WI38 (cell line): ENCODE measurements around the gene DNAJB6.

ENCODE experiments used
- H3K4me3 ChIP-seq: 2 replicates; pipeline ENCODE4 v1.5.1; 2011; ENCODE audit warnings: low read depth, mild to moderate bottlenecking, control low read depth, low read length
- TF ChIP-seq, protein P1 (sequence below): IDR thresholded peaks from 2 replicates; pipeline ENCODE4 v1.5.1; 2012; ENCODE audit warnings: low read depth, mild to moderate bottlenecking, control low read depth, low read length

The DNAJB6 gene

DNA sequence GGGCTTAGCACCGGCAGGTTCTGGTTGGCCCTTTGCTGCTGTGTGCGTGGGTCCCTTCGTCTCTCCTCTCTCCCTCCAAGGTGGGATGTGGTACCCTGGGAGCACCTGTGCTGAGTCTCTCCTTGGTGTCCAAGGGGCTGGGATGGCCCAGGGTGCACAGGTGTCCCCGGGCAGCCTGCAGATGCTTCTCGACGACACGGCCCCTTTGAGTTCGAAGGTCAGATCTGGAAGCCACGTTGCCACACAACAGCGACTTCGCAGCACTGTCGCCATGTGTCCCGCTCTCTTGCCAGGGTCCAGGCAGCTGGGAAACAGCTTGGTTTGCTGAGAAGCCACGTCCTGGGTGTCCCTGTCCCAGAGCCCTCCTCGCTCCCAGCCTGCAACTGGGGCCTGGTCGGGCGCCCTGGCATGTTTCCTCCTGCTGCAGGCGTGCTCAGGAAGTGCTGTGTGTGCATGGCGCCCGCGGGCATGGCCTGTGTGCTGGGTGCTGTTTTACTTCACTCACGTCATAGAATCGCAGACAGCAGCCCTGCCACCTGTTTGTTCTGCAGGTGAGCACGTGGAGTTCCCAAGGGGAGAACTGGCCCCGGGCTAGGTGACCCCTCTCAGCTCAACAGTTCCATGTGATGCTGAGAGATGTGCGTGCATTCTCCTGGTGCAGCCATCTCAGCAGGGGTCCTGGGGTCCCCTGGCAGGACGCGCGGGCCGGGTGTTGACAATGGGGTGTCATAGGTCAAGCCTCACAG is 70.9 kb downstream of the DNAJB6 start:
- TF ChIP-seq, protein P1, sequence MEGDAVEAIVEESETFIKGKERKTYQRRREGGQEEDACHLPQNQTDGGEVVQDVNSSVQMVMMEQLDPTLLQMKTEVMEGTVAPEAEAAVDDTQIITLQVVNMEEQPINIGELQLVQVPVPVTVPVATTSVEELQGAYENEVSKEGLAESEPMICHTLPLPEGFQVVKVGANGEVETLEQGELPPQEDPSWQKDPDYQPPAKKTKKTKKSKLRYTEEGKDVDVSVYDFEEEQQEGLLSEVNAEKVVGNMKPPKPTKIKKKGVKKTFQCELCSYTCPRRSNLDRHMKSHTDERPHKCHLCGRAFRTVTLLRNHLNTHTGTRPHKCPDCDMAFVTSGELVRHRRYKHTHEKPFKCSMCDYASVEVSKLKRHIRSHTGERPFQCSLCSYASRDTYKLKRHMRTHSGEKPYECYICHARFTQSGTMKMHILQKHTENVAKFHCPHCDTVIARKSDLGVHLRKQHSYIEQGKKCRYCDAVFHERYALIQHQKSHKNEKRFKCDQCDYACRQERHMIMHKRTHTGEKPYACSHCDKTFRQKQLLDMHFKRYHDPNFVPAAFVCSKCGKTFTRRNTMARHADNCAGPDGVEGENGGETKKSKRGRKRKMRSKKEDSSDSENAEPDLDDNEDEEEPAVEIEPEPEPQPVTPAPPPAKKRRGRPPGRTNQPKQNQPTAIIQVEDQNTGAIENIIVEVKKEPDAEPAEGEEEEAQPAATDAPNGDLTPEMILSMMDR, result no peak
- H3K4me3 ChIP-seq, result no peak overlapping the region

DNA sequence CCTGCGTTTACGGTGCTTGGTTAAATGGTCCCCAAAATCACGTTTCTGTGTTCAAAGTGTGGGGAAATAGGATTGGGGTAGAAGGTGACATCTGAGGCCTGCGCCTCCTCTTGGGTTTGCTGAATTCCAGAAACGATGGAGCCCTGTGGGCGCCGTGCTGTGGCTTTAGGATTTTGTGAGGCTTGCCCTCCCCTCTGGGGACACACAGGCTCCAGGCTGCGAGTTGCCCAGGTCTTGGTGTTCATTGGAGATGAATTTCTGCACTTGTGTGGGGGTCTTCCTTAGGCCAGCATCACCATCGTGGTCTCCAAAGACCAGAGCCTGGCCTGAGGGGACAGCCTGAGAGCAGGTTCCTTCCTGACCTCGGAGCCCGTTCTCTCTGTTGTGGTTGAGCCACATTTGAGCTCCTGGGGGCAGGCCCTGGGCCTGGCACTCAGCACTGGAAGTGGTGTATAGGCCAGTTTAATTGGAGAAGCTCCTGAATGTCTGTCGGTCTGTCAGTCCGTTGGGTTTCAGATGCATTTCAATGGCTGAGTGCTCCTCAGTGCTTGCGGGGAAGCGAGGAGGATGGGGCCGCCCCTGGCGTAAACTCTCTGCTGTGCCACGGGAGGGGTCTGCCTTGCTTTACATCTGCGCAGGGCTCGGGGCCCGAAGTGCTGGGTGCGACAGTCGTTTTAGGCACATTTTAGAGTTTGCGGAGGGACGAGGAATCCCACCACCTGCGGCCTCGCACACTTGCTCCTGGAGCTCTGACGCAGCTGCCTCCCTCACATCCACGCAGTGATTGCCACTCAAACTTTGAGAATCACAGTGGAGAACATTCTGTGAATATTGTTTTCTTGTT is 71.7 kb downstream of the DNAJB6 start:
- TF ChIP-seq, protein P1, result no peak
- H3K4me3 ChIP-seq, result no peak overlapping the region

DNA sequence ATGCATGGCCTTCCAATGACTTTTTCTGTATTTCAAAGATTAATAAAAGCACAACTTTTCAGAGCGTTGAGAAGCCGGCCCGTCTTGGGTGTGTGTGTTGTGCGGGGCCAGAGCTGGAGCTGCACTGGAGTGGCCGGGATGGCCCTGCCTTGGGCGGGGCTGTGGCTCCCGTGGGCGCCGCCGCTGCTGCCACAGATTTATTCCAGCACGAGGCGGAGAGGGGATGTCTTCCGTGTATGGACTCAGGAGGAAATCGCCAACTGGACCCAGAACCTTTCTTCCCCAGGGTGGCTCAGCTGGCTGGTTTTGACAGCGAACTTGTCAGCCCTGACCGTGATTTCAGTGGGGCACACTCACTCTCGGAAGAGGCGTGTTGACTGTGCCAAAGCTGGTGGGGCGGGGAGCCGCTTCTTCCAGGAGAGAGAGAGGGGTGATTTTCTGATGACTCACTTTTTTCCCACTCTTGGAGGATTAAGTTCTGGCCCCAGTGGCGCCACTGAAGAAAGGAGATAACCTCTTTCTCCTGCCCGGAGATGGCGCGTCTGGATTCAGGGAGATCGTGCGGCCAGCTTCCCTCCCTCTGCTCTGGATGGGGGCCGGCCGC is 72.4 kb downstream of the DNAJB6 start:
- TF ChIP-seq, protein P1, result no peak
- no peak overlapping the region for H3K4me3 ChIP-seq

DNA sequence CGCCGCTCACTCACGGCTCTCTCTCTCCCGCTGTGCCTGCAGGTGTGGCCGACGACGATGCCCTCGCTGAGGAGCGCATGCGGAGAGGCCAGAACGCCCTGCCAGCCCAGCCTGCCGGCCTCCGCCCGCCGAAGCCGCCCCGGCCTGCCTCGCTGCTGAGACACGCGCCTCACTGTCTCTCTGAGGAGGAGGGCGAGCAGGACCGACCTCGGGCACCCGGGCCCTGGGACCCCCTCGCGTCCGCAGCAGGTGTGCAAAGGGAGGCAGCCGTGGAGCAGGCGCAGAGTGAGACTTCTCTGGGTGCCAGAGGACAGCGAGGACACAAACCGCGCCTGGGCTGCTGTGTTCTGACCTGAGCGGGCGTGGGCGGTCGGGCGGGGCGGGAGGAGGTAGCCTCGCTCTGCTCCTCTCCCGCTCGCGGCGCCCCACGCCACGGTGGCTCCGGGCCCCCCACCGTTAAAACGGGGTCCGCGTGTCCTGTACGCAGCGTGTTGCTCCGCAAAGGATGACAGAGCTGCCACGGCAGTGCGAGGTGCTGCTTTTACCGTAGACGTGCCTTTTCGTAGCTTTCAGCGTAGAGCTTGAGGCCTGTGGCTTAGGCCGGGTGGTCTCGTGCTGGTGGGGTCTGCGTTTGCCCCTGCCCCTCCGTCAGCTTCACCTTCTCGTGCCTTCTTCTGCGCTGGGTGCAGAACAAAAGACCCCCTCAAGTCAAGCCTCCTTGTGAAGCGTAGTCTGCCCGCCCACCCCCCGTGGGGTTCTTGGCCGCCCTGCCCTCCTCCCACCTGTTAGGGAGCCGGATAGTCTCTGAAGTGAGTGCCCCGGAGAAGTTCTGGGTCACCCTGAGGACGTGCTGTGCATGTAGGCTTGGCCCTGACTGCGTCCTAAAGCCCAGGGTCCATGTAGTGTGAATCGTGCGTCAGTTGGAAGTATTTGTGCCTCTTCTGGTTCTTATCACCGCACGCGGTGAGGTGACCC is 73.2 kb downstream of the DNAJB6 start:
- TF ChIP-seq, protein P1, result no peak
- no peak overlapping the region for H3K4me3 ChIP-seq

DNA sequence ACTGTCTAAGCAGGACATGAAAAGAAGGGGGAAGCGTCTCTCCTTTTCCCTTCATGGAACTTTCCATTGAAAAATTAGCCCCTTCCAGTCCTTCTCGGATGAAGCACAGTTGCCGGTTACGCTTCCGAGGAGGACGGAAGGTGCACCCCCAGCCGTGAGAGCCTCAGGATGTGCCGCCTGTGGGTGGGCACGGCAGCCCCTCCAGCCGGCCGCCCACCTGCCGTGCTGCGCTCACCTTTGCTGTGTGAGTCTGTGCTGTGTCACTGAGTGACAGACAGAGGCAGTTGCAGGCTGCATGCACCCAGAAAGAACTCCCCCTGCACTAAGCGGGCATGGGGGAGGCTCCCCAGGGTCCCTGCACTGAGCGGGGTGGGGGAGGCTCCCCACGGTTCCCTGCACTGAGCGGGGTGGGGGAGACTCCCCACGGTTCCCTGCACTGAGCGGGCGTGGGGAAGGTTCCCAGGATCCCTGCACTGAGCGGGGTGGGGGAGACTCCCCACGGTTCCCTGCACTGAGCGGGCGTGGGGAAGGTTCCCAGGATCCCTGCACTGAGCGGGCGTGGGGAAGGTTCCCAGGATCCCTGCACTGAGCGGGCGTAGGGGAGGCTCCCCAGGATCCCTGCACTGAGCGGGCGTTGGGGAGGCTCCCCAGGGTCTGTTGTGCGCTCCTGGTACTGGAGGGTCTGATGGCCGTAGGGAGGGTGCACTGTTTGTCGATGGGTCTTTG is 74.2 kb downstream of the DNAJB6 start:
- no peak overlapping the region for H3K4me3 ChIP-seq
- TF ChIP-seq, protein P1, result no peak

DNA sequence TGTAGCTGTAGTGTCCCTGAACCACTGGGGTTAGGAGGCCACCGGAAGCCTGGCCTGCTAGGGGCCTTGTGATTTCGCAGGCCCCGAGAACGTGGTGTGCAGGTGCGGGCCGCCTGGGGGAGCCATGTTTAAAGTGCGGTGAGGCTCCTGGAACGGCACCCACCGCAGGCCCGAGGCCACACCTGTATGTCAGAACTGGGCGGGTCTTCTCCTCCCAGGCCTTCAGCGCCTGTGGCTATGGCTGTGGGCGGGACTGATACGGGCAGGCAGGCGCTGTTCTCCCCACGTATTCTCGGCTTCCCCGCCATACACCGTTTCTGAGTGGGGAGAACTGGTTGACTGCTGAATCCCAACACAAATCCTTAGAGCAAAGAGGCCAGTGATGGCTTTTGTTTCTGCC is 74.8 kb downstream of the DNAJB6 start:
- TF ChIP-seq, protein P1, result no peak

More for the DNA sequence above, 74.8 kb downstream of the DNAJB6 start:
- no peak overlapping the region for H3K4me3 ChIP-seq
